CD4-positive, alpha-beta memory T cell (primary cell): ENCODE results near the gene AKR7A3. TPM values are rescaled to one million over a fixed set of nuclear protein-coding genes. Genes with fewer than 3 reads are reported as not detected.
A peak's percentile ranks its signal among the peaks of the same experiment; 100 is the strongest.
"Not testable (repeated sequence)": the region's sequence is repeated elsewhere in the genome, so short reads cannot be mapped to it uniquely, and the experiment has no call there.

Source experiments
- CTCF ChIA-PET: fragments of 350-600 bp; sonication (Branson Sonifier 250); formaldehyde crosslinking; loops from one replicate; lab custom pipeline; 2021; ENCODE audit warnings: inconsistent platforms; ENCODE audit not compliant: partially characterized antibody; lab: Charles Lee
- POLR2A ChIA-PET: fragments of 350-600 bp; sonication (Branson Sonifier 250); formaldehyde crosslinking; loops from one replicate; lab custom pipeline; 2021; ENCODE audit not compliant: partially characterized antibody; lab: Charles Lee
- DNase-seq, 5 donors: peaks; one replicate each; pipeline versions ENCODE4 v3.0.0 to v3.0.0-alpha.2; 2020 to 2022; ENCODE audit warnings: mixed read lengths in 1 of 5
- H3K27ac ChIP-seq: one replicate; pipeline ENCODE4 v1.7.0; 2013; ENCODE audit warnings: low read depth, low read length
- H3K27me3 ChIP-seq: 2 replicates; pipeline ENCODE4 v1.7.0; 2013; ENCODE audit warnings: mild to moderate bottlenecking, low read length, moderate library complexity; ENCODE audit not compliant: insufficient read depth
- H3K36me3 ChIP-seq: 2 replicates; pipeline ENCODE4 v1.7.0; 2013; ENCODE audit warnings: mild to moderate bottlenecking, low read length, moderate library complexity; ENCODE audit not compliant: insufficient read depth
- H3K4me1 ChIP-seq: 2 replicates; pipeline ENCODE4 v1.7.0; 2013; ENCODE audit warnings: mild to moderate bottlenecking, low read length, moderate library complexity; ENCODE audit not compliant: insufficient read depth
- H3K4me3 ChIP-seq, 2 donors: one replicate each; pipeline ENCODE4 v1.7.0; 2013; ENCODE audit warnings: low read length in 2 of 2, mild to moderate bottlenecking in 1 of 2
- H3K9me3 ChIP-seq, 2 donors: one replicate each; pipeline ENCODE4 v1.7.0; 2013; ENCODE audit warnings: low read length in 2 of 2, control low read depth in 1 of 2; ENCODE audit not compliant: control insufficient read depth in 1 of 2
- H3K27ac Mint-ChIP-seq, 7 donors: one replicate each; pipeline ENCODE4 v1.8.0; 2020 to 2021; ENCODE audit warnings: mixed read lengths in 7 of 7, mild to moderate bottlenecking in 6 of 7, inconsistent platforms in 3 of 7, moderate library complexity in 3 of 7
- H3K27me3 Mint-ChIP-seq, 2 donors: one replicate each; pipeline ENCODE4 v1.8.0; 2020 to 2021; ENCODE audit warnings: mixed read lengths in 2 of 2
- H3K36me3 Mint-ChIP-seq, 2 donors: one replicate each; pipeline ENCODE4 v1.8.0; 2020 to 2021; ENCODE audit warnings: mixed read lengths in 2 of 2, inconsistent platforms in 1 of 2, mild to moderate bottlenecking in 1 of 2
- H3K4me1 Mint-ChIP-seq, 4 donors: one replicate each; pipeline ENCODE4 v1.8.0; 2020 to 2021; ENCODE audit warnings: mixed read lengths in 4 of 4, mild to moderate bottlenecking in 1 of 4
- H3K4me3 Mint-ChIP-seq, 8 donors: one replicate each; pipeline ENCODE4 v1.8.0; 2020 to 2021; ENCODE audit warnings: mixed read lengths in 8 of 8, mild to moderate bottlenecking in 7 of 8, moderate library complexity in 6 of 8, inconsistent platforms in 3 of 8
- H3K9me3 Mint-ChIP-seq, 8 donors: one replicate each; pipeline ENCODE4 v1.8.0; 2020 to 2021; ENCODE audit warnings: mixed read lengths in 8 of 8, mild to moderate bottlenecking in 5 of 8, inconsistent platforms in 3 of 8, moderate library complexity in 1 of 8
- intact Hi-C: fragments of 100-400 bp; cut with micrococcal nuclease; formaldehyde crosslinking; loops from one replicate; pipeline ENCODE4 v1.15.1; 2023
- polyA plus RNA-seq, 2 donors: library from polyadenylated mRNA; unstranded; fragments of 300-500 nt; fragmentation: Illumina TruSeq; gene quantifications; one replicate each; pipeline ENCODE4 v1.2.3, GENCODE V29; 2021
- total RNA-seq, 2 experiments: library from RNA; stranded (reverse); gene quantifications; one replicate each; pipeline ENCODE4 v1.2.3, GENCODE V29; 2021

Gene AKR7A3
- total and polyA plus RNA-seq, 4 experiments from 2014 or later: 0.86 to 1.1 TPM; not detected in 2

GRCh38 chr1:19294638-19295037 lies 6.1 kb upstream of the AKR7A3 start:
- Mint-ChIP-seq H3K27me3 (no peaks in the 10 kb centered on the region), H3K27ac (no peak overlapping the region), H3K4me1 (peaks cover 0 to 3% (median under 1%) of the 10 kb centered on the region in 4 donors), H3K36me3 (peaks cover 8 to 23% of the 10 kb centered on the region in 2 donors), H3K9me3 (peaks cover 0 to 35% (median 18%) of the 10 kb centered on the region in 8 donors), H3K4me3 (no peak overlapping the region)
- ChIA-PET CTCF (no interaction called here), POLR2A (interaction anchor here (0.8 kb wide), 1 partner anchor 17 kb away, joined by 3 read pairs; the partner anchor contains the start of gene AKR7A2)
- intact Hi-C loops: no loop called here
- Histone ChIP-seq H3K9me3 (peaks cover 0 to 10% of the 10 kb centered on the region in 2 donors), H3K27me3 (no peaks in the 10 kb centered on the region), H3K4me1 (no peaks in the 10 kb centered on the region), H3K36me3 (no peaks in the 10 kb centered on the region), H3K27ac (no peak overlapping the region), H3K4me3 (no peak overlapping the region)
- DNase-seq: no peak

DNA sequence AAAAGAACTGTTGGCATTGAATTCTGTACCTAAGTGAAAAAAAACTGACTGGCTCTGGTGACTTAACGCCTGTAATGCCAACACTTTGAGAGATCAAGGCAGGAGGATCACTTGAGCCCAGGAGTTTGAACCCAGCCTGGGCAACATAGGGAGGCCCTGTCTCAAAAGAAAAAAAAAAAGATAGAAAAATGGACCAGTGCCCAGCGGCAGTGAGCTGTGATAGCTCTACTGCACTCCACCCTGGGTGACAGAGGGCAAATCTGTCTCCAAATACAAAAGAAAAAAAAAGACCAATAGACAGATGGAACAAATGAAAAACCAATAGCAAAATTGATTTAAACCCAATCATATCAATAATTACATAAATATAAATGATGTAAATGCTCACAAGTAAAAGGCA lies 674 bp upstream of the AKR7A3 start:
- Histone ChIP-seq H3K27ac (no peak overlapping the region), H3K4me1 (peaks cover 6% of the 10 kb centered on the region), H3K27me3 (no peaks in the 10 kb centered on the region), H3K4me3 (peak overlapping the region in 1 of 2 donors; percentile 35), H3K9me3 (peaks cover 0 to under 1% of the 10 kb centered on the region in 2 donors), H3K36me3 (no peaks in the 10 kb centered on the region)
- peak overlapping the region; percentile 7 to 76 (median 50) for H3K4me3 Mint-ChIP-seq
- peaks cover 0 to 10% (median 1%) of the 10 kb centered on the region in 4 donors for H3K4me1 Mint-ChIP-seq
- DNase-seq: no peak
- H3K27ac Mint-ChIP-seq: no peak overlapping the region
- ChIA-PET POLR2A (no interaction called here), CTCF (no interaction called here)
- H3K9me3 Mint-ChIP-seq: peaks cover 0 to 17% (median 4%) of the 10 kb centered on the region in 8 donors
- peaks cover 0 to 4% of the 10 kb centered on the region in 2 donors for H3K27me3 Mint-ChIP-seq
- intact Hi-C loops: no loop called here
- peaks cover 6 to 10% of the 10 kb centered on the region in 2 donors for H3K36me3 Mint-ChIP-seq

DNA sequence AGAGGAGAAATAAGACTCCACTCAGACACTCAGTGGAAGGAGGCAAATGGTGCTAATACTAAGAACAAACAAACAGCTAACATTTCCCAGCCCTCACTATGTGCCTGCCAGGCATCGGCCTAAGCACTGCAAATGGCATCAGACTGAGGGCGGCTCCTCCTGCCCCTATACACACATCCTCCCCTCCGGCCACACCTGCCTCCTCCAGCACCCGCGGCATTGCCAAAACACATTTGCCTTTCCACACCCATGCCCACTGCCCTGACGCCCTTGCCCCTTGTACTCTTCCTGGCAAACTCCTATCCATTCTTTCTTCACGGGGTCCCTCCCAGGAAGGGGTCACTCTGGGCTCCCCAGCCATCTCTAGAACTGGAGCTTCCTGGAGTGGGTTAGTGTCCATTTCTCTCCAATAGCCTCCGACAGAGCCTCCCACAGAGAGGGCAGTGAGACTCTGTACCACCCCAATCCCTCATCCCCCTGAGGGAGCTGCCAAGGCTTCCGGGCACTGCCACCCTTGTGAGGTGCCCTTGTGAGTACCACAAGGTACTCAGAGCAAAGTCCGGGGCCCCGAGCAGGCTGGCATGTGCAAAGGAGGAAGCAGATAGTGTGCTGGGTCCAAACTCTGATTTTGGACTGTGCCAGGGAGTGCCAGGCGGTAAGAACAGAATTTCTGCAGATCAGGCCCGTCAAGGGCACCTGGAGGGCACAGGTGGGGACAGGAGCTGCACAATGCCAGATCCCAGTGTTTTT lies 959 bp downstream of the AKR7A3 start:
- DNase-seq: no peak
- intact Hi-C loops: no loop called here
- no peak overlapping the region for H3K27ac ChIP-seq
- Mint-ChIP-seq H3K27me3 (peaks cover 0 to 4% of the 10 kb centered on the region in 2 donors), H3K36me3 (peaks cover 3 to 8% of the 10 kb centered on the region in 2 donors), H3K27ac (peak overlapping the region in 1 of 7 donors; percentile 75), H3K9me3 (peaks cover 0 to 6% (median 0%) of the 10 kb centered on the region in 8 donors), H3K4me3 (peak overlapping the region; percentile 52 to 76 (median 64)), H3K4me1 (peaks cover 0 to 10% (median 1%) of the 10 kb centered on the region in 4 donors)
- H3K4me3 ChIP-seq: no peak overlapping the region
- no peaks in the 10 kb centered on the region for H3K36me3 ChIP-seq
- H3K27me3 ChIP-seq: no peaks in the 10 kb centered on the region
- POLR2A ChIA-PET: interaction anchor here (0.6 kb wide), 1 partner anchor 339 kb away, joined by 3 read pairs; no protein-coding TSS in a partner anchor
- peaks cover 6% of the 10 kb centered on the region for H3K4me1 ChIP-seq
- H3K9me3 ChIP-seq: no peaks in the 10 kb centered on the region
- CTCF ChIA-PET: no interaction called here

- POLR2A ChIA-PET, H3K27ac Mint-ChIP-seq, H3K4me1 ChIP-seq, H3K4me3 ChIP-seq, CTCF ChIA-PET, H3K27me3 Mint-ChIP-seq, H3K4me1 Mint-ChIP-seq, H3K27me3 ChIP-seq, intact Hi-C loops, H3K36me3 Mint-ChIP-seq, H3K36me3 ChIP-seq, H3K9me3 ChIP-seq, DNase-seq, H3K27ac ChIP-seq, H3K4me3 Mint-ChIP-seq, H3K9me3 Mint-ChIP-seq: not testable (repeated sequence)
These were observed 2.8 kb downstream of the AKR7A3 start for GRCh38 chr1:19285807-19286206.

GRCh38 chr1:19285366-19285765 lies 3.2 kb downstream of the AKR7A3 start:
- H3K4me1 ChIP-seq, H3K9me3 ChIP-seq, H3K36me3 ChIP-seq, H3K9me3 Mint-ChIP-seq, H3K36me3 Mint-ChIP-seq, H3K27ac ChIP-seq, POLR2A ChIA-PET, H3K27me3 ChIP-seq, H3K27me3 Mint-ChIP-seq, CTCF ChIA-PET, DNase-seq, intact Hi-C loops, H3K27ac Mint-ChIP-seq, H3K4me3 Mint-ChIP-seq, H3K4me1 Mint-ChIP-seq, H3K4me3 ChIP-seq: not testable (repeated sequence)

DNA sequence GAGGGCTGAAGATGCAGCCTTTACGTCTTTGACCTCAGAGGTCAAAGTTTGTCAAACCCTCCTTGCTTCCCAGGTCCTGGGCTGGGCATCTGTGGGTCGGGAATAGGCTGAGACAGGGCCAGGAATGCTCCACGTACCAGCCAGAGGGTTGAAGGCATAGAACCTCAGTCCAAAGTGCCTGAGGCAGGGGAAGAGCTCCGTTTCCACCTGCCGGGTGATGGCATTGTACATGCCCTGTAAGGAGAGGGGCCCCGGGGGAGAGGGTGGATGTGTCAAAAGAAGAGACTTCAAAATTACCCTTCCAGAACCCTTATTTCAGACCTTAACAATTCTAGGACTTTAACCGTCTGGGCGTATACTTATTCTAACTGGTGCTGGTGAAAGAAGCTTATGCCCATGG lies 3.7 kb downstream of the AKR7A3 start:
- no peaks in the 10 kb centered on the region for H3K9me3 ChIP-seq
- peaks cover 6% of the 10 kb centered on the region for H3K4me1 ChIP-seq
- Mint-ChIP-seq H3K4me3 (no peak overlapping the region), H3K36me3 (peaks cover 0 to 2% of the 10 kb centered on the region in 2 donors), H3K9me3 (no peaks in the 10 kb centered on the region), H3K27ac (no peak overlapping the region), H3K27me3 (peaks cover 0 to 4% of the 10 kb centered on the region in 2 donors), H3K4me1 (peaks cover 0 to 10% (median 1%) of the 10 kb centered on the region in 4 donors)
- ChIA-PET CTCF (no interaction called here), POLR2A (no interaction called here)
- no peak for DNase-seq
- no peaks in the 10 kb centered on the region for H3K27me3 ChIP-seq
- H3K36me3 ChIP-seq: no peaks in the 10 kb centered on the region
- no peak overlapping the region for H3K4me3 ChIP-seq
- no peak overlapping the region for H3K27ac ChIP-seq
- intact Hi-C loops: no loop called here

DNA sequence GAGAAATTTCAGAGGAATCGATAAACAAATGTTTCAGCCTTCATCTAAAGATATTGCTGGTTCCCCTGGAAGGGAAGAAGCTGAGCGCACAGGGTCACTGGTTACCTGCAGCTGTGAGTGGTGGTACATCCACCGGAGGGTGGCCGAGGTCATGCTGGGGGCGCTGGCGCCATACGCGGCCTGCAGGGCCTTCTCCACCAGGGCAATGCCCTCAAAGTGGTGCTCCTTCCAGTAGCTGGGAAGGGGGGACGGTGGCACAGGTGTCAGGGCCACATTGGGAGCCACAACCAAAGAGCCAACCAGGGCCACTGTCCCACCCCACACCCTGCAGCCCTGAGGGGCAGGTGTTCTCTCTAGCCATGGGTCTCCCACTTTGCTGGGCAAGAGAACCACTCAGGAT lies 4.7 kb downstream of the AKR7A3 start:
- Mint-ChIP-seq H3K27ac (no peak overlapping the region), H3K36me3 (peaks cover 0 to 2% of the 10 kb centered on the region in 2 donors), H3K4me3 (no peak overlapping the region), H3K4me1 (peaks cover 0 to 5% (median 0%) of the 10 kb centered on the region in 4 donors), H3K27me3 (peaks cover 0 to 4% of the 10 kb centered on the region in 2 donors), H3K9me3 (no peaks in the 10 kb centered on the region)
- CTCF ChIA-PET: no interaction called here
- H3K36me3 ChIP-seq: no peaks in the 10 kb centered on the region
- DNase-seq: no peak
- H3K27ac ChIP-seq: no peak overlapping the region
- H3K4me1 ChIP-seq: peaks cover 2% of the 10 kb centered on the region
- POLR2A ChIA-PET: no interaction called here
- no peaks in the 10 kb centered on the region for H3K9me3 ChIP-seq
- H3K27me3 ChIP-seq: no peaks in the 10 kb centered on the region
- intact Hi-C loops: no loop called here
- no peak overlapping the region for H3K4me3 ChIP-seq
